ENCODE measurements around the gene NEU2. TPM values are rescaled to one million over a fixed set of nuclear protein-coding genes. Genes with fewer than 3 reads are reported as not detected.

NEU2 gene
- total RNA-seq, 1 donor from 2014 or later = not detected

GRCh38 chr2:232999354-232999753 lies 33.1 kb upstream of the NEU2 start:
- H3K27me3 Mint-ChIP-seq (ENCODE audit: unreplicated experiment) = peaks cover 11% of the 10 kb centered on the region
- H3K36me3 Mint-ChIP-seq (ENCODE audit: unreplicated experiment) = peaks cover 4% of the 10 kb centered on the region
- peak; percentile 38 for DNase-seq
- no peak for TF ChIP-seq CTCF (IDR thresholded peaks at IDR 0.05; ENCODE audit: partially characterized antibody, unreplicated experiment)
- no peak overlapping the region for H3K27ac Mint-ChIP-seq (ENCODE audit: unreplicated experiment)
- peaks cover 3% of the 10 kb centered on the region for H3K9me3 Mint-ChIP-seq (ENCODE audit: unreplicated experiment)
- no peak overlapping the region for H3K4me3 Mint-ChIP-seq (ENCODE audit: unreplicated experiment)
- H3K4me1 Mint-ChIP-seq (ENCODE audit: low read depth, unreplicated experiment) = peaks cover 12% of the 10 kb centered on the region

GRCh38 chr2:233000886-233001750 lies 31.4 kb upstream of the NEU2 start:
- Mint-ChIP-seq H3K36me3 (ENCODE audit: unreplicated experiment) (peaks cover 4% of the 10 kb centered on the region), H3K9me3 (ENCODE audit: unreplicated experiment) (peaks cover 3% of the 10 kb centered on the region), H3K27ac (ENCODE audit: unreplicated experiment) (no peak overlapping the region), H3K27me3 (ENCODE audit: unreplicated experiment) (peaks cover 11% of the 10 kb centered on the region), H3K4me3 (ENCODE audit: unreplicated experiment) (no peak overlapping the region), H3K4me1 (ENCODE audit: low read depth, unreplicated experiment) (peaks cover 12% of the 10 kb centered on the region)
- TF ChIP-seq CTCF (IDR thresholded peaks at IDR 0.05; ENCODE audit: partially characterized antibody, unreplicated experiment) = no peak
- no peak for DNase-seq

- Mint-ChIP-seq H3K27me3 (ENCODE audit: unreplicated experiment) (peaks cover 11% of the 10 kb centered on the region), H3K9me3 (ENCODE audit: unreplicated experiment) (peaks cover 3% of the 10 kb centered on the region), H3K4me3 (ENCODE audit: unreplicated experiment) (no peak overlapping the region), H3K27ac (ENCODE audit: unreplicated experiment) (peak overlapping the region; percentile 64), H3K4me1 (ENCODE audit: low read depth, unreplicated experiment) (peaks cover 12% of the 10 kb centered on the region), H3K36me3 (ENCODE audit: unreplicated experiment) (peaks cover 4% of the 10 kb centered on the region)
- no peak for DNase-seq
- no peak for TF ChIP-seq CTCF (IDR thresholded peaks at IDR 0.05; ENCODE audit: partially characterized antibody, unreplicated experiment)
These were observed 29.4 kb upstream of the NEU2 start for GRCh38 chr2:233002829-233003657.

- H3K27me3 Mint-ChIP-seq (ENCODE audit: unreplicated experiment) = peaks cover 11% of the 10 kb centered on the region
- no peak for DNase-seq
- no peak overlapping the region for H3K4me3 Mint-ChIP-seq (ENCODE audit: unreplicated experiment)
- no peak overlapping the region for H3K27ac Mint-ChIP-seq (ENCODE audit: unreplicated experiment)
- TF ChIP-seq CTCF (IDR thresholded peaks at IDR 0.05; ENCODE audit: partially characterized antibody, unreplicated experiment) = no peak
- peaks cover 3% of the 10 kb centered on the region for H3K9me3 Mint-ChIP-seq (ENCODE audit: unreplicated experiment)
- peaks cover 12% of the 10 kb centered on the region for H3K4me1 Mint-ChIP-seq (ENCODE audit: low read depth, unreplicated experiment)
- peaks cover 4% of the 10 kb centered on the region for H3K36me3 Mint-ChIP-seq (ENCODE audit: unreplicated experiment)
These were observed 28.6 kb upstream of the NEU2 start for GRCh38 chr2:233003658-233004555.
